ENCODE measurements around the gene SVBP.

SVBP gene

DNA sequence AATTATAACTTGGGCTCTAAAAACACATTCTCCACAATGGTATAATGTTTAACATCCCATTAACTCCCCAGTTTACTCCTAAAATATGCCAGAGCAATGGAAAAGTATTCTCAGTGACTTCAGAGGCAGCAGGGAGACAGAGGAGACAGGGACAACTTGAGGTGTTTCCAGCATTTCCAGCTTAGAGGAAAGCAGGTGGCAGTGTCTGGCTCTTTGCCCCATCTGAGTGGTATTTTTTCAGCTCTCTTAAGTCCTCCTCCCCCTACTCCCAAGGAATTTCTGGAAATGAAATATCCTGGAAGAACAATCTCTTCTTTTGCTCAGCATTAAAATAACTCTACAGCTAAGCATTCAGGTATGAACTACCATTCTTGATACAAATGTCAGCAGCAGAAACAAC lies 11.0 kb downstream of the SVBP start:
- DNase-seq (ENCODE audit: low read depth) = peak; percentile 9

GRCh38 chr1:42801832-42802473 lies 15.2 kb downstream of the SVBP start:
- peak; percentile 11 for DNase-seq (ENCODE audit: low read depth)

DNA sequence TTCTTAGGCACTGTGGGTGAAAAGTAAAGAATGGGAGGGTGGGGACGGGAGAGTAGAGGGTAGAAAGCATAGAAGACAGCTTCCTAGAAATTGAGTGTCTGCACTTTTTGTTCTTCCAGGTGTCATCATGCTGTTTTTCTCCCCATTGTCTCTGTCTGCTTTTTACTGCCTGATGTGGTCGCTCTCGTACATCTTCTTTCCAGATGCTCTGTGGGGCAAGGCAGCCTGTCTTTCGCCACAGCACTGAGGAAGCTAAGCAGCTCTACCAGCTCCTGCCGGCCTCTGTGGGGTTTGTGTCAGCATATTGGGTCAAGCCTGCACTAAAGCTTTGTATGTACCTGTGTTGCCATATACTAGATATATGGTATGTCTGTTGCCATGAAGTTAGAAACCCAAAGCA lies 19.2 kb downstream of the SVBP start:
- DNase-seq (ENCODE audit: low read depth) = no peak

DNA sequence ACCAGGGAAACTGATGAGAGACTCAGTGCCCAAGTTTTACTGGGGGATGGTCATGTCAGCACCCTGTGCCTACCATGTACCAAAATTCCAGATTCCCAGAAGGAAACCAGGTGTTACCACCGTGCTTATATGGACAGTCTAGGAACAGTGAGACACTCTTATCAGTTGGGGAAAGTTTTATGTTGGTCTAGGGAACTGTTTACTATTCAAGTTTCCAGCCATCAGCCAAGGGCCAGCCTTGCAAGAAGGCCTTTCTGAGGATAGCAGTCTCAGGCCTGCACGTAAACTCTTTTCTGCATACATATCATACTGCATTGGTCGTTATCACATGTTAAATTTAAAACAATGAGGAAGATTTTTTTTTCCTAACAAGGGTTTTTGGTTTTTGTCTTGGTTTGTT lies 19.8 kb downstream of the SVBP start:
- no peak for DNase-seq (ENCODE audit: low read depth)

DNA sequence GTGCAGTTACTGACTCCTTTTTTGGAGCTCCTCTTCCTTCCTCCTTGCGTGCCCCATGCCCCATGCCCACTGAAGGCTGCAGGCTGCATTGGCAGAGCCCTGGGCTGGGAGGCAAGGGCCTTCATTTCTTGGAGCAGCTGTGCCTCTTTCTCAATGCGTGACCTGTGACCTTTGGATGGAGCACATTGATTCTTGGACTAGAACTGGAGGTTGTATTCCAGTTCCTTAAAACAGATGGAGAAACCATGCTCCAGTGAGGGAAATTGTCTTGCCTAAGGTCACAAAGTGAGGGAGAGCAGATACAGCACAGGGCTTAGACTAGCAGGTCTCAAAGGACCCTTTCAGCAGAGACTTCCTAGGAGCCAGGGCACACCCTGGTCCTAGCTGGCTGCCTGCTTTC lies 23.4 kb downstream of the SVBP start:
- DNase-seq (ENCODE audit: low read depth) = no peak

- no peak for DNase-seq (ENCODE audit: low read depth)
Observed at GRCh38 chr1:42788021-42788420, 29.2 kb downstream of the SVBP start.

GRCh38 chr1:42786097-42786496 lies 31.1 kb downstream of the SVBP start:
- DNase-seq (ENCODE audit: low read depth) = no peak

DNA sequence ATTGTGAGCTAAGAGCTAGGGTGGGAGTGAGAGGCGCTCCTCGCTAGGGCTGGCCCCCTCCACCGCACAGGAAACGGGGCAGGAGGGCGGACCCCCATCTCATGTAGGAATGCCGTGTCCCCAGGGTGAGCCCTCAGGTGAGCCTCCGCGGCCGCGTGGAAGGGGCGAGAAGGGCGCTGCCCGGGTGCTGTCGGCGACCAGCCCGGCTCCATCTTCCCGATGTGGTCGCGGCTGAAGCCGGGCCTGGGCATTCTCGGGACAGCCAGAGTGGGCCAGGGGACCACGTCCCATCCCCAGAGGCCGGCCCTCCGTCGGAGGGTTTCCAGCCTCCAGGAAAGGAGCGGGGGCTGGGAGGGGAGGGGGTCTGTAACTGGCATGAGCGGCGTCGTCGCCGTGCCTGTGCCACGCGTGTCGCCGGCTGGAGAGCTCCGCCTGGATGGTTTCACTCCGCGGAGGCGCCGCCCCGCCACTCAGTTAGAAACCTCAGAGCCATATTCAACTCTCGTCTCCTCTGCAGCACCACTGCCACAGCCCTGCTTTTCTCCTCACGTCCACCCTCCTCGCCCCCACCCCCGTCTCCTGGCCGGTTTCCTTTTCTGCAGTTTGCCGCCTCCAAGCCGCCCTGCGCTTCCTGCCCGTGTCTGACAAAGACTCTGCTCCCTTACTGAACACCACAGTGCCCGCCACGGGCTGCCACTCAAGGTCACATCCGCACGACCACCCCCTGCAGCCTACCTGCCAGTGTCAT lies 32.1 kb downstream of the SVBP start, which contains the start of gene TMEM269:
Gene TMEM269 (plus strand): TSS at position 46 of the 748 bp plus-strand sequence. CDS start 4,903 bp downstream, outside the sequence.
- DNase-seq (ENCODE audit: low read depth) = peak; percentile 36

DNA sequence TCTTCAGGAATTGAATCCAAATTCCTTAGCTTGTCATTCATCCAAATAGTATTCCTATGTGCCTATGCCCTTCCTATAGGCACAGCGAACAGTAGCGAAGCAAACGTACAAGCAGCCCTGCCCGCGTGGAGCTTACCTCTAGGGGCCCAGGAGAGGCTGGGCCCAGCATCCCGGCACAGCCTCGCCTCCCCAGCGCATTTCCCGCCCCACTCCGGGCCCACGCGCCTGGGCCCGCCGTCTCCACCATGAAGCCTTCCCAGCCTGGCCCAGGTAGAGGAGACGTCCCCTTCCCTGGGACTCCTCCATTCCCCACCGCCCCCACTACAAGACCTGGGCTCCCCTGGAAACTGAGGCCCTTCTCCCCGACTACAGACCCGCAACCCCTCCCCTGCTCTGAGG lies 32.7 kb downstream of the SVBP start:
- DNase-seq (ENCODE audit: low read depth) = no peak

- DNase-seq (ENCODE audit: low read depth) = no peak
Observed at GRCh38 chr1:42783092-42783491, 34.1 kb downstream of the SVBP start.

DNA sequence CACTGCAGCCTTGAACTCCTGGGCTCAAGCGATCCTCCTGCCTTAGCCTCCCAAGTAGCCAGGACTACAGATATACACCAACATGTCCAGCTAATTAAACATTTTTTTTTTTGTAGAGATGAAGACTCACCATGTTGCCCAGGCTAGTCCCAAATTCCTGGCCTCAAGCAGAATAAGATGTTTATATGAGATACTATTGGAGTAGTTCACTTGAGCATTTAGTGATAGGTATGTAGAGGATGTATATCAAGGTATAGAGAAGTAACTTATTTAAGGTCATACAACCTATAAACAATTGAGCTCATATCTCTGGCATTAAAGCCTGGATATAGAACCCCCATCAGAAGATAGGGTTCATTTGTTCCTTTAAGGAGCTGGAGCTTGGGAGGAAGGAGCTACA lies 37.0 kb downstream of the SVBP start:
- DNase-seq (ENCODE audit: low read depth) = no peak

GRCh38 chr1:42779725-42780124 lies 37.5 kb downstream of the SVBP start:
- DNase-seq (ENCODE audit: low read depth) = no peak

- peak; percentile 51 for DNase-seq (ENCODE audit: low read depth)
Observed at GRCh38 chr1:42777852-42778251, 39.3 kb downstream of the SVBP start.

DNA sequence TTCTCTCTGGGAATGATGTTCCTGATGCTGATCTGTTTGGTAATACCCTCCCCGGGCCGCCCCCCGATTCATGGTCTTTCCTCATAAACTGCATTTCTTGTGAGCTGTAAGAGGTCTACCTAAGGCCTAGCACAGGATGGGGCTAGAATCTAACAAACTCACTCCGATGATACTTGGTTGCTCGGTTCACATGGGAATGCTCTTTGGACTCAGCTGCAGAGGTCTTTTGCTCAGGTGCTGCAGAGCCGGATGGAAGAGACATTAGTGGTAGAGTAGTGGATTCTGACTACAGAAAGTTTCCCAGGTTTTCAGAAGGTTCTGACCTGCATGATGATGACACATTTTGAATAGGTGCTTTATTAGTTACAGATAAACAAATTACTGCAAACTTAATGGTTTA lies 40.7 kb downstream of the SVBP start:
- DNase-seq (ENCODE audit: low read depth) = no peak

DNA sequence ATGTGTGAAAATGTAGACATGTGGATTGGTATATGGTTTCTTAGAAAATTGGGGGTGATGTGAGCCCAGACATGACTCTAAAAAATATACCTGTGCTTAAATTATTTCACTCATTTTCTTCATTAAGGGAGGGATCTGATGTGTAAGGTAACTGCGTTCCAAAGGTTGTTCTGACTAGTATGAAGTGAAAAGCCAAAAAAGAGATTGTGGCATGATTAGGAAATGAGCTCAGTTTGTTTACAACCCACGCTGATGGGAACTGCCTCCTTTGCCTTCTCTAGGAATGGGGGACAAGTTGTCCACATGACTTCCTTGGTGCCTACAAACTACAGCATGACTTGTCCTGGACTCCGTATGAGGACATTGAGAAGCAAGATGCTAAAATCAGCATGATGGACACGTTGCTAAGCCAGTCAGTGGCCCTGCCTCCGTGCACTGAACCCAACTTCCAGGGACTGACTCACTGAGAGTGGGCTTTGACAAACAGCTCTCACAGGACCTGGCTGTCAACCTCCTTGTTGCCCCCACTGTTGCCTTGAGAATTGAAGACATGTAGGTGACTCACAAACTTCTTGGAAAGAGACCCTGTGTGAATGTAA lies 42.2 kb downstream of the SVBP start:
- no peak for DNase-seq (ENCODE audit: low read depth)

- DNase-seq (ENCODE audit: low read depth) = no peak
Observed at GRCh38 chr1:42773420-42773819, 43.8 kb downstream of the SVBP start.

DNA sequence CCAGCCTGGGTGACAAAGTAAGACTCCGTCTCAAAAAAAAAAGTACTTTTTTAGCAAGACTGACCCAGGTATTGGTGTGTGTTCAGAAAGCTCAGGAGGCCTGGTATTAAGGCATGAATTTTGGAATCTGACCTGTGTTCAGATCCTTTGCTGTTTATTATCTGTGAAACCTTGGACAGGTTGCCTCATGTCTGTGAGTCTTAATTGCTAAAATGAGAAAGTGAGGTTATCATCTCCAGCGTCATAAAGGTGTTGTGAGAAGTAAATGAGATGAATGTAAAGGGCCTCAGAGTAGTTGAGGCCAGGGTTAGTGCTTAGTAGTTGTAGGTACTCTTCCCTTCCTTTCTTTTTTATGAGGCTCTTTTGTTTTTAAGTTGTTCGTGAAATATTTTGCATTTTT lies 47.4 kb downstream of the SVBP start:
- DNase-seq (ENCODE audit: low read depth) = no peak

- no peak for DNase-seq (ENCODE audit: low read depth)
Observed at GRCh38 chr1:42768172-42768571, 49.0 kb downstream of the SVBP start.

GRCh38 chr1:42767510-42768000 lies 49.6 kb downstream of the SVBP start:
- no peak for DNase-seq (ENCODE audit: low read depth)

- peak; percentile 99 for DNase-seq (ENCODE audit: low read depth)
Observed at GRCh38 chr1:42766741-42767509, 50.3 kb downstream of the SVBP start, which contains the start of the genes C1orf50 and P3H1. C1orf50 (plus strand) TSS chr1:42767249; CDS start chr1:42767312, 63 bp downstream. P3H1 (minus strand) TSS chr1:42767028; CDS start chr1:42766971, 57 bp downstream.

DNA sequence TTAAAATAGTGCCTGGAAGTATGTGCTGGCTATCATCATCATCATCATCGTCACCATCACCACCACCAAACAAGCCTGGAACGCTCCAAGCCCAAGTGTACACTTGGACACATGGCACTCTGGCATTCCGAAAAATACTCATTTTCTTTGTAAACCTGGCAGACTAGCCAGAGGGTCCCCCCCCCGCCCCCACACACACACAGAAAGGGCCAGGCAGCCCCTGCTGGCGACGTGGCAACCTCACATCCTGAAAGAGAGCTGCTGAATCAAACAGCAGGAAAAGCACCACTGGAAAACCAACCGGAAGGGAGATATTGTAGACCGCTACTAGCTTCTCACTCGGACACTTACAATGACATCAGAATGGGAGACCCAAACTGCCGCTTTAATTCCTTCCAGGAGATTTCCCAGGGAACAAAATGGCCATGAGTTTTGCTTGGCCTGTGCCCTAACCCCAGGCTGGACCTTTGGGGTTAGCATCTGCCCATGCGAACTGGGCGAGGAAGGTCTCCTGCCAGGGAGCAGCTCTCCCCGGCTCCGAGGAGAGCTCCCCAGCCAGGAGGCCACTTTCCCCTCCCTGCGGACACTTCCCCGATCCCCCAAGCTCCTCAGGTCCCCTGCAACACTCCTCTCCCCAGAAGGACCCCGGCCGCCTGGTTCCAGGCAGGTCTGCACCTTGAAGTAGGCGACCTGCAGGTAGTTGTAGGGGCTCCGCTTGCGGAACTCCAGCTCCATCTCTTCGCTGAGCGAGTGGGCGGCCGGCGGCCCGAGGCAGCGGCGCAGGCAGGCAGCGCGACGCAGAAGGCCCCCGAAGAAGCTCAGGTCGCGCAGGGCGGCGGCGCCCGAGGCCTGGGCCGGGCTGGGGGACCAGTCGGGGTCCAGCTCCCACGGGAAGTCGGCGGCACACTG lies 51.1 kb downstream of the SVBP start:
- peak; percentile 87 for DNase-seq (ENCODE audit: low read depth)
